Chondrocyte (in vitro differentiated cells): ENCODE measurements around the gene ENTREP1. TPM values are rescaled to one million over a fixed set of nuclear protein-coding genes. Genes with fewer than 3 reads are reported as not detected.

ENCODE experiments used
- DNase-seq: peaks from one replicate; pipeline ENCODE4 v3.0.0; 2021; ENCODE audit warnings: mixed read lengths, low spot score
- H3K27ac Mint-ChIP-seq: one replicate; pipeline ENCODE4 v1.8.0; 2021; ENCODE audit warnings: mild to moderate bottlenecking, moderate library complexity, mixed read lengths; ENCODE audit not compliant: unreplicated experiment
- H3K27me3 Mint-ChIP-seq: 2 replicates; pipeline ENCODE4 v1.8.0; 2021; ENCODE audit warnings: low read depth, mixed read lengths
- H3K36me3 Mint-ChIP-seq: 2 replicates; pipeline ENCODE4 v1.8.0; 2021; ENCODE audit warnings: low read depth, mixed read lengths
- H3K4me1 Mint-ChIP-seq: 2 replicates; pipeline ENCODE4 v1.8.0; 2021; ENCODE audit warnings: low read depth, mild to moderate bottlenecking, mixed read lengths
- H3K4me3 Mint-ChIP-seq: one replicate; pipeline ENCODE4 v1.8.0; 2021; ENCODE audit warnings: mild to moderate bottlenecking, moderate library complexity, mixed read lengths; ENCODE audit not compliant: unreplicated experiment
- H3K9me3 Mint-ChIP-seq: 2 replicates; pipeline ENCODE4 v1.8.0; 2021; ENCODE audit warnings: low read depth, mixed read lengths
- long read RNA-seq: library from polyadenylated mRNA; stranded (forward); transcript quantifications from one replicate; pipeline ENCODE4 v2.0.0, GENCODE V29; 2021
- total RNA-seq: library from RNA; stranded (reverse); gene quantifications from 3 replicates; pipeline ENCODE4 v1.2.1, GENCODE V29; 2021
- TF ChIP-seq, protein P1 (sequence below): fragments of 200-600 bp; sonication (generic); IDR thresholded peaks from 2 replicates; pipeline ENCODE4 v1.5.0; 2021; ENCODE audit warnings: antibody characterized with exemption, mild to moderate bottlenecking, moderate library complexity

The ENTREP1 gene, protein sequence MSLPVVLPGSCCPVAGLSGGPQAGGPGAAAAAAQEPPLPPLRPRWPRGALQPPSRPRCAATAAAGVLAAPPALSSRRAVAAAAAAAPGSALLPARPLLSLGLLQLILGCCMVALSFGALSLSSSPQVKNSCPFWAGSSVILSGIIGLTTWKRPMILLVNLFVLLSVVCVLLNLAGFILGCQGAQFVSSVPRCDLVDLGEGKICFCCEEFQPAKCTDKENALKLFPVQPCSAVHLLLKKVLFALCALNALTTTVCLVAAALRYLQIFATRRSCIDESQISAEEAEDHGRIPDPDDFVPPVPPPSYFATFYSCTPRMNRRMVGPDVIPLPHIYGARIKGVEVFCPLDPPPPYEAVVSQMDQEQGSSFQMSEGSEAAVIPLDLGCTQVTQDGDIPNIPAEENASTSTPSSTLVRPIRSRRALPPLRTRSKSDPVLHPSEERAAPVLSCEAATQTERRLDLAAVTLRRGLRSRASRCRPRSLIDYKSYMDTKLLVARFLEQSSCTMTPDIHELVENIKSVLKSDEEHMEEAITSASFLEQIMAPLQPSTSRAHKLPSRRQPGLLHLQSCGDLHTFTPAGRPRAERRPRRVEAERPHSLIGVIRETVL
- 3.6 to 4.7 TPM (median 3.8 TPM) in 3 replicates for total RNA-seq
- long read RNA-seq, transcript FAM189A2-202 (11 exons, 2,648 nt): major isoform, 7 of 8 reads
- long read RNA-seq, partial matches to known transcripts: 1 of 8 reads
- long read RNA-seq, other reads (novel, unspliced or antisense): 0 of 8 reads

DNA sequence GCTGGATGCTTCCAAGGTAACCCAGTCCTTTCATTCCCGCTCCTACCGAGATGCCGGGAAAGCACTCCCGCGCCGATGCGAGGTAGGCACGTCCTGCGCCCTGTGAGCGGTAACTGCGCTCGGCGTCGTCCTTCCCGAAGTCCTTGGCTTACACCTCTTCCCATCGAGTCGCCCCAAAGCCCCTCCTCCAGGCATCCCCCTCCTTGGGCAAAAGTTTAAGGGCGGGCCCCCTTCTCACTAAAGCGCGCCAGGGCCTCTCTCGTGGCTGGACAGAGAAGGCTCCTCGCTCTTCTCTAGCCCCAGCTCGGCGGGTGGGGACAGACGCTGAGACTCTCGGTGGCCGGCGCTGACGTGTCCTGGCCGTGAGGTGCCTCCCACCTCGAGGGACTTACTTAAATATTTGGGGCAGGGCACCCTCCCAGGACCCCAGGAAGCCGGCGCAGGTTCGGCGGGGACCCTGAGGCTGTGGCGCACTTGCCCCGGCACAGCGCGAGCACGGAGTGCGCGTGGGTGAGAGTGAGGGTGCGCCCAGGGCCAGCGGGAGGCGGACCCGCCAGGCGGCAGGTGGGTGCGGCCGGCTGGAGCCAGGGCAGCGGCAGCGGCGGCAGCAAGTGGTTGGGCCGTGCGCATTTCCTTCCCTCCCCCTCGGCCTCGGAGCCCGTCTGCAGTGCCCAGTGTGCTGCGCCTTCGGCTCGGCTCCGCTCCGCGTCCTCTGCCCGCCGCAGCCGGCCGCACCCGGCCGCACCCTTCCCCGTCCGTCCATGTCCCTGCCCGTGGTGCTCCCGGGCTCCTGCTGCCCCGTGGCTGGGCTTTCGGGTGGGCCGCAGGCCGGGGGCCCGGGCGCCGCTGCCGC lies at the start of gene ENTREP1:
Gene ENTREP1 (plus strand): TSS at position 667 of the 853 bp plus-strand sequence. CDS start 95 bp downstream, at position 762.
- H3K36me3 Mint-ChIP-seq: no peaks in the 10 kb centered on the region
- DNase-seq: no peak
- H3K27ac Mint-ChIP-seq: peak within 1 kb of the TSS; percentile 41
- TF ChIP-seq, protein P1, sequence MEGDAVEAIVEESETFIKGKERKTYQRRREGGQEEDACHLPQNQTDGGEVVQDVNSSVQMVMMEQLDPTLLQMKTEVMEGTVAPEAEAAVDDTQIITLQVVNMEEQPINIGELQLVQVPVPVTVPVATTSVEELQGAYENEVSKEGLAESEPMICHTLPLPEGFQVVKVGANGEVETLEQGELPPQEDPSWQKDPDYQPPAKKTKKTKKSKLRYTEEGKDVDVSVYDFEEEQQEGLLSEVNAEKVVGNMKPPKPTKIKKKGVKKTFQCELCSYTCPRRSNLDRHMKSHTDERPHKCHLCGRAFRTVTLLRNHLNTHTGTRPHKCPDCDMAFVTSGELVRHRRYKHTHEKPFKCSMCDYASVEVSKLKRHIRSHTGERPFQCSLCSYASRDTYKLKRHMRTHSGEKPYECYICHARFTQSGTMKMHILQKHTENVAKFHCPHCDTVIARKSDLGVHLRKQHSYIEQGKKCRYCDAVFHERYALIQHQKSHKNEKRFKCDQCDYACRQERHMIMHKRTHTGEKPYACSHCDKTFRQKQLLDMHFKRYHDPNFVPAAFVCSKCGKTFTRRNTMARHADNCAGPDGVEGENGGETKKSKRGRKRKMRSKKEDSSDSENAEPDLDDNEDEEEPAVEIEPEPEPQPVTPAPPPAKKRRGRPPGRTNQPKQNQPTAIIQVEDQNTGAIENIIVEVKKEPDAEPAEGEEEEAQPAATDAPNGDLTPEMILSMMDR: peak; percentile 52
- no peaks in the 10 kb centered on the region for H3K9me3 Mint-ChIP-seq
- peaks cover 37% of the 10 kb centered on the region for H3K27me3 Mint-ChIP-seq
- peak within 1 kb of the TSS; percentile 81 for H3K4me3 Mint-ChIP-seq
- H3K4me1 Mint-ChIP-seq: peaks cover 19% of the 10 kb centered on the region

DNA sequence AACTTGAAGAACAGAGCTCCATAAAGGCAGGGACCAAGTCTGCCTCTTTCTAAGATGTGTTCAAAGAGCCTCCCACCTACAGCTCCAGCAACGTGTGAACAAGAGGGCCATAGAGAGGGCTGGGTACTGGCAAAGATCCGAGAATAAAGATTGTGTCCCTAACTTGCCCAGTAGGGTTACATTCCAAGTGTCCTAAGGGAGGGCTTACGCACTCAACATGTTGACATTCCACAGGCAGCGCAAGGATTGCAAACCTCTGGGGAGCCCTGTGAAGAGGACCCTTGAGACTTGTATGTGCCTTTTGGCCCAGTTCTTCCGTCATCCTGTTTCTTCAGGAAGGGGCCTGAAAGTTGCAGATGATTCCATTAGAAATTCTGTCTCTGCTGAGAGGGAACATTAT lies 48.2 kb upstream of the ENTREP1 start:
- Mint-ChIP-seq H3K9me3 (peaks cover 8% of the 10 kb centered on the region), H3K4me1 (peaks cover 10% of the 10 kb centered on the region), H3K27me3 (peaks cover 30% of the 10 kb centered on the region), H3K36me3 (peaks cover 2% of the 10 kb centered on the region), H3K4me3 (no peak overlapping the region), H3K27ac (peak overlapping the region; percentile 29)
- no peak for DNase-seq
- TF ChIP-seq, protein P1: no peak

GRCh38 chr9:69279084-69279731 lies 45.8 kb upstream of the ENTREP1 start:
- Mint-ChIP-seq H3K27ac (no peak overlapping the region), H3K9me3 (peaks cover 8% of the 10 kb centered on the region), H3K4me1 (peaks cover 7% of the 10 kb centered on the region), H3K4me3 (no peak overlapping the region), H3K27me3 (peaks cover 37% of the 10 kb centered on the region), H3K36me3 (peaks cover 3% of the 10 kb centered on the region)
- DNase-seq: no peak
- TF ChIP-seq, protein P1: no peak

- Mint-ChIP-seq H3K4me3 (no peak overlapping the region), H3K27me3 (peaks cover 40% of the 10 kb centered on the region), H3K4me1 (peaks cover 7% of the 10 kb centered on the region), H3K36me3 (peaks cover 2% of the 10 kb centered on the region), H3K27ac (no peak overlapping the region), H3K9me3 (peaks cover 8% of the 10 kb centered on the region)
- no peak for DNase-seq
- TF ChIP-seq, protein P1: no peak
Measured at GRCh38 chr9:69279733-69280132, 45.3 kb upstream of the ENTREP1 start.
